Measurements from ENCODE around the gene NR1H3. TPM values are rescaled to one million over a fixed set of nuclear protein-coding genes. Genes with fewer than 3 reads are reported as not detected.

Gene NR1H3
- total RNA-seq, 1 donor from 2014 or later = 3.8 TPM

DNA sequence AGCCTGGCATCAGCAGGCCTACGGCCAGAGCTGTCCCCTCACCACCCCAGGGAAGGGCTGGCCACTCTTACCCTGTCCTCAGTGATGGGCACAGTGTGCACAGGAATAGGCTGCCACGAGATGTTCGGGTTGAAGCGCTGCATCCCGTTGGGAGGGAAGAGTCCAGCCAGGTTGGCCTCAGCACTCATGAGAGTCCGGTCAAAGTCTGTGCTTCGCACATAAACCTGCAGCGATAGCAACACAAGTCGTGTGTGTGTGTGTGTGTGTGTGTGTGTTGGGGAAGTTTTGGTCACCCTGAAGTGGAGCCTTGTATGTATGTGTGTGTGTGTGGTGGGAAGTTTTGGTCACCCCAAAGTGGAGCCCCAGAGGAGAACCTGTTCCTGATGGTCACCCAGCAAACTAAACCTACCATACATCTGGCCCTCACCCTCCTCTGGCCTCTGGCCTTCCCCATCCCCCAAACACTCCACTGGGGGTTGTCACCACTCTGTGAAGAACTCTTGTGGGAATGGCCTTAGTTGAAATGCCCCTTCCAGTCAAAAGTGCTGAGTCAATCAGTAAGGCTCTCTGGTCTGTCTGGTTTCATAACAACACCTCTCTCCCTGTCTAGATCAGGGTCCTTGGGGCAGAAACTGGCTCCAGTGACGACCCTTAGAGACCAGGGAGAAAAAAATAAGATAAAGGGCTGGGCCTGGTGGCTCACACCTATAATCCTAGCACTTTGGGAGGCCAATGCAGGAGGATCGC is 12.0 kb upstream of the NR1H3 start:
- H3K36me3 ChIP-seq (ENCODE audit: control insufficient read depth, insufficient read depth, low read length) = peaks cover 4% of the 10 kb centered on the region
- H3K4me3 ChIP-seq (ENCODE audit: low read depth, low read length) = no peak overlapping the region
- DNase-seq (ENCODE audit: low read depth) = no peak
- TF ChIP-seq, protein P1, sequence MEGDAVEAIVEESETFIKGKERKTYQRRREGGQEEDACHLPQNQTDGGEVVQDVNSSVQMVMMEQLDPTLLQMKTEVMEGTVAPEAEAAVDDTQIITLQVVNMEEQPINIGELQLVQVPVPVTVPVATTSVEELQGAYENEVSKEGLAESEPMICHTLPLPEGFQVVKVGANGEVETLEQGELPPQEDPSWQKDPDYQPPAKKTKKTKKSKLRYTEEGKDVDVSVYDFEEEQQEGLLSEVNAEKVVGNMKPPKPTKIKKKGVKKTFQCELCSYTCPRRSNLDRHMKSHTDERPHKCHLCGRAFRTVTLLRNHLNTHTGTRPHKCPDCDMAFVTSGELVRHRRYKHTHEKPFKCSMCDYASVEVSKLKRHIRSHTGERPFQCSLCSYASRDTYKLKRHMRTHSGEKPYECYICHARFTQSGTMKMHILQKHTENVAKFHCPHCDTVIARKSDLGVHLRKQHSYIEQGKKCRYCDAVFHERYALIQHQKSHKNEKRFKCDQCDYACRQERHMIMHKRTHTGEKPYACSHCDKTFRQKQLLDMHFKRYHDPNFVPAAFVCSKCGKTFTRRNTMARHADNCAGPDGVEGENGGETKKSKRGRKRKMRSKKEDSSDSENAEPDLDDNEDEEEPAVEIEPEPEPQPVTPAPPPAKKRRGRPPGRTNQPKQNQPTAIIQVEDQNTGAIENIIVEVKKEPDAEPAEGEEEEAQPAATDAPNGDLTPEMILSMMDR (IDR thresholded peaks at IDR 0.05; ENCODE audit: insufficient read depth, low read length, poor library complexity, severe bottlenecking) = no peak
- no peaks in the 10 kb centered on the region for H3K27me3 ChIP-seq (ENCODE audit: control insufficient read depth, insufficient read depth, low read length)

DNA sequence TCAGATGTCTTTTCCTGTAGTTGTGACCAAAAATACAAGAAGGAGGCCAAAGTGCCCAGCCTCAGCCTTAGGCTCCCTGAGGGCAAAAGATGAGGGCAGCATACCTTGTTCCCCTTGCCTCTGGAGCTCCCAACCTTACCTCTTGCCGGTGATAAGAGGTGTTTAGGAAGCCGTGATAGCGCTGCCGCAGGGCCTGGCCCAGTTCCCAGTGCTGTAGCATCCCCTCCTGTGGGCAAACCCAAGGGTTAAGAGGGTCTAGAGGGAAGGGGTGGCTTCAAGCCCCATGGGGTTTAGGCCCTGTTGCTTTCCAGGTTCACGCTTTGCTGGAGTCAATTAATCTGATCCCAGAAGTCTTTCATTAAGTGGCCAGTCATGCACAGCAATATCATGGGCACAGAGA is 10.3 kb upstream of the NR1H3 start:
- no peaks in the 10 kb centered on the region for H3K27me3 ChIP-seq (ENCODE audit: control insufficient read depth, insufficient read depth, low read length)
- TF ChIP-seq, protein P1 (IDR thresholded peaks at IDR 0.05; ENCODE audit: insufficient read depth, low read length, poor library complexity, severe bottlenecking) = no peak
- no peak for DNase-seq (ENCODE audit: low read depth)
- H3K4me3 ChIP-seq (ENCODE audit: low read depth, low read length) = no peak overlapping the region
- peaks cover under 1% of the 10 kb centered on the region for H3K36me3 ChIP-seq (ENCODE audit: control insufficient read depth, insufficient read depth, low read length)

DNA sequence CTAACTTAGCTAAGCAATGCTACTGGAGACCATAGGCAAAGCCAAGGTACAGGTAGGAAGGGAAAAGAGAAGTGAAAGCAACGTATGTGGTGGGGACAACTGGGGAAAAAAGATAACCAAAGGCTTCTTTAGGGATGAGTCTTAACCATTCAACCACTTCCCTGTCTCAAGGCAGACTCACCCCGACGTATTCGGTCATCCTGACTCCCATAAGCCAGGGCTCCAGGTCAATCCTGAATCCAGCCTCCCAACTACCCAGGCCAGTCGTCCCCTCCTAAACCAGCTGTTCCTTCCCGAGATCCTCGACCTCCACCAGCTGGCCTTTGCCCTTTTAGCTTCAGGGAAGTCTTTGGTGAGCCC is 9.5 kb upstream of the NR1H3 start:
- TF ChIP-seq, protein P1 (IDR thresholded peaks at IDR 0.05; ENCODE audit: insufficient read depth, low read length, poor library complexity, severe bottlenecking) = no peak
- H3K36me3 ChIP-seq (ENCODE audit: control insufficient read depth, insufficient read depth, low read length) = no peaks in the 10 kb centered on the region
- peak overlapping the region; percentile 97 for H3K4me3 ChIP-seq (ENCODE audit: low read depth, low read length)
- H3K27me3 ChIP-seq (ENCODE audit: control insufficient read depth, insufficient read depth, low read length) = no peaks in the 10 kb centered on the region
- no peak for DNase-seq (ENCODE audit: low read depth)

DNA sequence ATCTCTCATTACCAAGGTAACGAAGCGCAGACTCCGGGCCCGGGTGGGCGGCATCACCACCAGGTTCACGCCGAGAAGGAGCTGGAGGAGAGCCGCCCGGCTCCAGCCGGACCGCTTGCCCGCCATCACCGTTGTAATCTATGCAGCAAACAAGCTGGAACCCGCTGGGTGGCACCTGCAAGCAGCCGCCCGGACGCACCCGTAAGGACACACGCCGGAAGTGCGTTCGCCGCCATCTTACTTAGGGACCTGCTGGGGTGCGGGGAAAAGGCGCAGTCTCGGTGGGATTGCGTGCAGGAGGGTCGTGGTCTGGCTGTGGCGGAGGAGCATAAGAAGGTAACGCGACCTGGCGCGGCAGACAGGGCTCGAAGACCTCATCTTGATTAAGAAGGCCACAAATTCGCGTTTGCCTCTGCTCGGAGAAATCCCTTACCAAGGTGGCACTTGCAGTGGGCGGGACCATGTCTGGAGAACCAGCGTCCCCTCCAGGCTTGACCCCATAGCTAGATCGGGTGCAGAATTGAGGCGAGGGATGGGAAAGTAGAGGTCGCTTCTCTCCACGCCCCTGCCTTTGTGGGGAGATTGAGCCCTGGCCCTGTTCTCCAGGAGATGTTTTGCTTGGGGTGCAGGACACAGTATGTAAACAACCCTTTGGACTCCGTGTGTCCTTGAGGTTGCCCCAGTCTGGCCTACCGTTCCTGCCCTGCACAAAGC is 9.0 kb upstream of the NR1H3 start, which contains the start of gene ACP2:
ACP2 (minus strand) TSS at position 151 of the 714 bp plus-strand sequence; CDS start at position 126, 25 bp downstream.
- no peaks in the 10 kb centered on the region for H3K36me3 ChIP-seq (ENCODE audit: control insufficient read depth, insufficient read depth, low read length)
- no peaks in the 10 kb centered on the region for H3K27me3 ChIP-seq (ENCODE audit: control insufficient read depth, insufficient read depth, low read length)
- TF ChIP-seq, protein P1 (IDR thresholded peaks at IDR 0.05; ENCODE audit: insufficient read depth, low read length, poor library complexity, severe bottlenecking) = peak; percentile 31
- peak within 1 kb of the TSS; percentile 97 for H3K4me3 ChIP-seq (ENCODE audit: low read depth, low read length)
- no peak for DNase-seq (ENCODE audit: low read depth)

DNA sequence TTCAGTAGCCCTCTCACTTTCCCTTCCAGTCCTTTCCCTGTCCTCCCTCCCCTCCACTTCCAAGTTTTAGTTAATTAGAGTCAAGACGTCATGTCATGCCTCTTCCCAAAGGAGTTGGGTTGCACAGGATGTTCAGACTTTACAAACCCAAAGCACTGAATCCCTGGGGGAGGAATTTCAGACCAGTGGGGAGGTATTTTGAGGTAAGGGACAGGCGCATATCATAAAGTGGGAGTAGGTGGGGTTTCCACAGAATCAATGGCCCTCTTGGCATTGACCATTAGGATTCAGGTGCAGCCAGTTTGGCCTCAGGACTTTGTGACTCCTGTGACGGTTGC is 8.4 kb upstream of the NR1H3 start:
- TF ChIP-seq, protein P1 (IDR thresholded peaks at IDR 0.05; ENCODE audit: insufficient read depth, low read length, poor library complexity, severe bottlenecking) = no peak
- peak overlapping the region; percentile 97 for H3K4me3 ChIP-seq (ENCODE audit: low read depth, low read length)
- DNase-seq (ENCODE audit: low read depth) = no peak
- H3K36me3 ChIP-seq (ENCODE audit: control insufficient read depth, insufficient read depth, low read length) = no peaks in the 10 kb centered on the region
- no peaks in the 10 kb centered on the region for H3K27me3 ChIP-seq (ENCODE audit: control insufficient read depth, insufficient read depth, low read length)

Measured in kidney epithelial cell (primary cell).